Measurements from ENCODE around the gene FAM78A.

The FAM78A gene

GRCh38 chr9:131308452-131308851, 32.1 kb upstream of the FAM78A start:
- no peak overlapping the region for H3K4me3 Mint-ChIP-seq

GRCh38 chr9:131307974-131308373, 31.7 kb upstream of the FAM78A start:
- H3K4me1 Mint-ChIP-seq, result peaks cover 8 to 14% of the 10 kb centered on the region in 2 donors
- no peak for ATAC-seq (replicated peaks)
- no peaks in the 10 kb centered on the region for H3K36me3 Mint-ChIP-seq
- H3K9me3 Mint-ChIP-seq, result no peaks in the 10 kb centered on the region
- peaks cover 0 to 13% of the 10 kb centered on the region in 2 donors for H3K27me3 Mint-ChIP-seq
- DNase-seq, result no peak
- no peak overlapping the region for H3K4me3 Mint-ChIP-seq
- no peak overlapping the region for H3K27ac Mint-ChIP-seq

More at GRCh38 chr9:131308452-131308851, 32.1 kb upstream of the FAM78A start:
- peaks cover 0 to 13% of the 10 kb centered on the region in 2 donors for H3K27me3 Mint-ChIP-seq
- peaks cover 8 to 14% of the 10 kb centered on the region in 2 donors for H3K4me1 Mint-ChIP-seq
- no peaks in the 10 kb centered on the region for H3K9me3 Mint-ChIP-seq
- no peaks in the 10 kb centered on the region for H3K36me3 Mint-ChIP-seq
- DNase-seq, result no peak
- no peak overlapping the region for H3K27ac Mint-ChIP-seq
- ATAC-seq (replicated peaks), result no peak

GRCh38 chr9:131306397-131307004, 30.2 kb upstream of the FAM78A start:
- Mint-ChIP-seq H3K36me3 (no peaks in the 10 kb centered on the region), H3K4me3 (no peak overlapping the region), H3K27ac (no peak overlapping the region), H3K9me3 (no peaks in the 10 kb centered on the region), H3K27me3 (peaks cover 0 to 13% of the 10 kb centered on the region in 2 donors), H3K4me1 (peaks cover 8 to 26% of the 10 kb centered on the region in 2 donors)
- ATAC-seq (replicated peaks) (no peak), DNase-seq (no peak)

GRCh38 chr9:131304676-131305355, 28.5 kb upstream of the FAM78A start:
- Mint-ChIP-seq H3K27me3 (peaks cover 0 to 13% of the 10 kb centered on the region in 2 donors), H3K9me3 (no peaks in the 10 kb centered on the region), H3K4me1 (peaks cover 0 to 16% of the 10 kb centered on the region in 2 donors), H3K4me3 (no peak overlapping the region), H3K27ac (no peak overlapping the region), H3K36me3 (no peaks in the 10 kb centered on the region)
- DNase-seq (no peak), ATAC-seq (replicated peaks) (no peak)

- Mint-ChIP-seq H3K36me3 (no peaks in the 10 kb centered on the region), H3K27ac (no peak overlapping the region)
Measured at GRCh38 chr9:131303381-131304321, 27.3 kb upstream of the FAM78A start.

GRCh38 chr9:131302244-131303075, 26.1 kb upstream of the FAM78A start:
- Mint-ChIP-seq H3K4me3 (no peak overlapping the region), H3K27me3 (peaks cover 0 to 13% of the 10 kb centered on the region in 2 donors), H3K9me3 (no peaks in the 10 kb centered on the region), H3K27ac (no peak overlapping the region), H3K36me3 (no peaks in the 10 kb centered on the region), H3K4me1 (peaks cover 0 to 16% of the 10 kb centered on the region in 2 donors)
- DNase-seq (no peak), ATAC-seq (replicated peaks) (no peak)

More at GRCh38 chr9:131303381-131304321, 27.3 kb upstream of the FAM78A start:
- ATAC-seq (replicated peaks) (no peak), DNase-seq (no peak)
- Mint-ChIP-seq H3K4me3 (no peak overlapping the region), H3K27me3 (peaks cover 0 to 13% of the 10 kb centered on the region in 2 donors), H3K9me3 (no peaks in the 10 kb centered on the region), H3K4me1 (peaks cover 0 to 16% of the 10 kb centered on the region in 2 donors)

- DNase-seq (no peak), ATAC-seq (replicated peaks) (no peak)
- Mint-ChIP-seq H3K4me1 (peaks cover 0 to 16% of the 10 kb centered on the region in 2 donors), H3K9me3 (no peaks in the 10 kb centered on the region), H3K4me3 (no peak overlapping the region), H3K36me3 (no peaks in the 10 kb centered on the region), H3K27me3 (peaks cover 0 to 6% of the 10 kb centered on the region in 2 donors), H3K27ac (no peak overlapping the region)
Measured at GRCh38 chr9:131300444-131300843, 24.1 kb upstream of the FAM78A start.

GRCh38 chr9:131299961-131300347, 23.6 kb upstream of the FAM78A start:
- no peak overlapping the region for H3K4me3 Mint-ChIP-seq
- peaks cover 0 to 5% of the 10 kb centered on the region in 2 donors for H3K27me3 Mint-ChIP-seq
- H3K4me1 Mint-ChIP-seq, result peaks cover 0 to 16% of the 10 kb centered on the region in 2 donors

GRCh38 chr9:131299346-131299960, 23.1 kb upstream of the FAM78A start:
- Mint-ChIP-seq H3K27ac (no peak overlapping the region), H3K9me3 (no peaks in the 10 kb centered on the region), H3K27me3 (peaks cover 0 to under 1% of the 10 kb centered on the region in 2 donors), H3K36me3 (no peaks in the 10 kb centered on the region), H3K4me3 (no peak overlapping the region), H3K4me1 (peaks cover 0 to 16% of the 10 kb centered on the region in 2 donors)
- no peak for DNase-seq
- no peak for ATAC-seq (replicated peaks)

More at GRCh38 chr9:131299961-131300347, 23.6 kb upstream of the FAM78A start:
- no peak overlapping the region for H3K27ac Mint-ChIP-seq
- H3K9me3 Mint-ChIP-seq, result no peaks in the 10 kb centered on the region
- no peaks in the 10 kb centered on the region for H3K36me3 Mint-ChIP-seq
- ATAC-seq (replicated peaks), result no peak
- no peak for DNase-seq

GRCh38 chr9:131298816-131299215, 22.5 kb upstream of the FAM78A start:
- ATAC-seq (replicated peaks), result no peak
- Mint-ChIP-seq H3K27ac (no peak overlapping the region), H3K4me3 (no peak overlapping the region), H3K36me3 (no peaks in the 10 kb centered on the region), H3K9me3 (no peaks in the 10 kb centered on the region), H3K27me3 (no peaks in the 10 kb centered on the region), H3K4me1 (peaks cover 2 to 14% of the 10 kb centered on the region in 2 donors)
- no peak for DNase-seq

- H3K4me3 Mint-ChIP-seq, result no peak overlapping the region
- no peaks in the 10 kb centered on the region for H3K36me3 Mint-ChIP-seq
- no peaks in the 10 kb centered on the region for H3K9me3 Mint-ChIP-seq
- H3K4me1 Mint-ChIP-seq, result peaks cover 2 to 11% of the 10 kb centered on the region in 2 donors
- ATAC-seq (replicated peaks) (no peak), DNase-seq (no peak)
- H3K27me3 Mint-ChIP-seq, result no peaks in the 10 kb centered on the region
- no peak overlapping the region for H3K27ac Mint-ChIP-seq
Measured at GRCh38 chr9:131298341-131298740, 22.0 kb upstream of the FAM78A start.

GRCh38 chr9:131297903-131298302, 21.6 kb upstream of the FAM78A start:
- Mint-ChIP-seq H3K36me3 (no peaks in the 10 kb centered on the region), H3K27ac (no peak overlapping the region), H3K9me3 (no peaks in the 10 kb centered on the region), H3K4me1 (peaks cover 2 to 11% of the 10 kb centered on the region in 2 donors), H3K4me3 (no peak overlapping the region), H3K27me3 (no peaks in the 10 kb centered on the region)
- ATAC-seq (replicated peaks) (no peak), DNase-seq (no peak)

- Mint-ChIP-seq H3K9me3 (no peaks in the 10 kb centered on the region), H3K4me3 (no peak overlapping the region), H3K36me3 (no peaks in the 10 kb centered on the region), H3K27ac (no peak overlapping the region), H3K27me3 (no peaks in the 10 kb centered on the region), H3K4me1 (peaks cover 2% of the 10 kb centered on the region in 2 donors)
- DNase-seq (no peak), ATAC-seq (replicated peaks) (no peak)
Measured at GRCh38 chr9:131296906-131297500, 20.7 kb upstream of the FAM78A start.

Measured in stimulated activated naive B cell treated with anti-CD40 and anti-IgM and Interleukin-4, amounts not matched to agents 10 μg/mL and 1 μg/mL and 100 μg/mL, for 72 hours (primary cell).